UCSD-AML1 (cell line): ENCODE data around the gene LRRC47.
"Not testable (repeated sequence)": the region's sequence is repeated elsewhere in the genome, so short reads cannot be mapped to it uniquely, and the experiment has no call there.

Source experiments
- DNase-seq: peaks from one replicate; lab custom pipeline; 2025; ENCODE audit not compliant: unreplicated experiment; lab: John Stamatoyannopoulos, UW

Gene LRRC47

DNA sequence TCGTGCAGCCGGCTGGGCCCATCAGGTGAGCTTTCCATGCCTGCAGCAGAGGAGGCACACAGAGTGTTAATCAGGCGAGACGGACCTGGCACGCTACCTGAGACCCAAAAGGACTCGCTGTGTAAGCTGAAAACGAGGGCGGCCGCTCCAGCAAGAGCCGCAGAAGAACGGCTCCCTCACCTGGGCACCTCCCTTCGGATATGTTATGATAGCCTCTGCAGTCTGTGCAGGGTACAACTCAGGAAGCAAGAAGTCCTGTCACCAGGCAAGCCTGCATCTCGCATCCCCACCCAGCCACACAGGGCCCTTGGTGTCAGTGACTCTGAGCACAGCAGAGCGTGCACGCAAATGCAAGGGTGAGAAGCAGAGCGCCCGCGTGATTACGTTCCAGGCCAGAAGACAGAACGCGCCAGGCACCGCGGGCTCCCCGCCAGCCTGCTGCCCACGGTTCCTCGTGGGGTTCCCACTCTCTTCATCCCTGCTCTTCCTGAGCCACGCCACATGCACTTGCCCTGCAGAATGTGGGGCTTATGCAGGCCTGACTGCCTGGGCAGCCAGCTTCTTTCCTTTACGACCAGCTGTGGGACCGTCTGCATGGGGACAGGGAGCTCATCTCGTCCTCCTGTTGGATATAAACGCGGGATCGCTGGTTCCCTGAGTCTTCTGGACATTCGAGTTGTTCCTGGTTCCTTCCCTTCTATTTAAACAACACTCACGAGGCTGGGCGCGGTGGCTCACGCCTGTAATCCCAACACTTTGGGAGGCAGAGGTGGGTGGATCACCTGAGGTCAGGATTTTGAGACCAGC, 20.2 kb upstream of the LRRC47 start:
- no peak for DNase-seq

DNA sequence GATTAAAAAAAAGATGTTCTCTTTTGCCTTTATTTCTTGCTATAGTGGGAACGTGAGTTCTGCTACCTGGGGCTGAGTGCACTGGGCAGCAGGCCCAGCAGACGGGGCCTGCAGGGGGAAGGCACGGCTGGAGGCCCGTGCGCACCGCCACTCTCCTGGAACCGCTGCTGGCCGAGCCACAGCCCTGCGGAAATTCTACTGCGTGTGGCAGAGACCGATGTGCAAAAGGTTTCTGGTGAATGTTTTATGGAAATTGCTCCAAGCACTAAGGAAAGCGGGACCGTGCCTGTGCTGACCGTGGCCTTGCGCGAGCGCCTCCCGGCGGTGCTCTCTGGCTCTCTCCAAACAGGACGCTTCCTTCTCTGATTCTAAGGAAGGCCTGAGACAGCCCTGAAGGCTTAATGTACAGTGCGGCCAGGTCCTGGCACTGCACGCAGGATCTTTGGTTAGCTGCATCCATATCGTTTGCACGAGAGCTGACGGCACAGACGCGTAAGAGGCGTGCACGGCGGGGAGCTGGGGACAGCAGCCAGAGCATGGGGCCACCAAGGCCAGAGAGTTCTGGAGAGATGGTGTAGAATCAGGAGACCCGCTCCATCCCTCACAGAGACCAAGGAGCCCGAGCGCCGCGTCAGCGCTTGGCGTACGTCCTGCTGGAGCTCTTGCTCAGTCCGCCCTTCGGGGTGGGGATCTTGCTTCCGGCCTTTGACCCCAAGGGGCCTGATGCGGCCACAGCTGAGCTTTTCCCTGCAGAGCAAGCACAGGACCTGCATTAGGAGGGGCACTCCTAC, 18.7 kb upstream of the LRRC47 start:
- DNase-seq = no peak

DNA sequence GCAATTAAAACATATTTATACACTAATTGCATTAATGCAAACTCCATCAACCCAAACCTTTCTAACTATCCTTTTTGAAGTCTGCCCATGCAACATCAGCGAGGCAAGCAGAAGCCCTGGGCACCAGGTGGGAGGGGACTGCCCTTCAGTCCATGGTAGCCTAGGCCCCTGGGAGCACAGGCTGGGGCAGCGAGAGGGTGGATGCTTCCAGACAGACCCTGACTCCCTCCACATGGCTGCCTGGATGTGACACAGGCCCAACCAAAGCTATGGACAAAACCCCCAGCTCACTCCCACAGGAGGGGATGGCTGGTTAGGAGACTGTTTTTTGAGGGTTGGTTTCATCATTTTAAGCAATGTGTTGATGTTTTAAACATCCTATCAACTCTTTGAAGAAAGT, 17.8 kb upstream of the LRRC47 start:
- DNase-seq = no peak

DNA sequence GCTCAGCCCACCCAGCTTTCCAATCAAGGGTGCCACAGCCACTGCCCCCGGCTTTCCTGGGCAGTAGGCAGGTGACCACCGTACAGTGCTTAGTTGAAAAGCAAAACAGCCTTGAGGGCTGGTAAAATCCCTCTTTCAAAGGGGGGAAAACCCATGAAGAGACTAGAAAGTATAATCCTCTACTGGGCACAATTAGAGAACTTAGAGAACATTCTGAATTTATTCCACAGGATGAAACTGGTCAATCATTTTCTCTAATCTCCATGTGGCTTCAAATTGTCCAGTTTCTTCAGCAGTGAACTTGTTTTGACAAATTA, 15.3 kb upstream of the LRRC47 start:
- no peak for DNase-seq

DNA sequence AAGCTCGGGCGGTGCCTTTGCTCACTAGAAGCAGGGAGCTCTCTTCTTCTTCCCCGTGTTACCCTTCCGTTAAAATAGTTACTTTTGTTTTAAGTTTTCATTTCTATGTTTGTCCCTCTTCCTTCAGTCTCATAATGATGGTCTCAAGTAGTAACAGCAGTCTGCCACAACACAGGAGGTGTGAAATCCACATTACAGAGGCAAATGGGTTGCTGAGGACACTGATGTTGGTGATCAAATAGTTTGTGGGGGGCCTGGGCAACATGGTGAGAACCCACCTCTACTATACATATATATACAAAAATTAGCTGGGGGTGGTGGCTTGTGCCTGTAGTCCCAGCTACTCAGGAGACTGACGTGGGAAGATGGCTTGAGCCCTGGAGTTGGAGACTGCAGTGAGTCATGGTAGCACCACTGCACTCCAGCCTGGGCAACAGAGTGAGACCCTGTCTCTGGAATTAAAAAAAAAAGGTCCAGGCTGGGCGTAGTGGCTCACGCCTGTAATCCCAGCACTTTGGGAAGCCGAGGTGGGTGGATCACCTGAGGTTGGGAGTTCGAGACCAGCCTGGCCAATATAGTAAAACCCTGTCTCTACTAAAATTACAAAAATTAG, 14.0 kb upstream of the LRRC47 start:
- DNase-seq = not testable (repeated sequence)

DNA sequence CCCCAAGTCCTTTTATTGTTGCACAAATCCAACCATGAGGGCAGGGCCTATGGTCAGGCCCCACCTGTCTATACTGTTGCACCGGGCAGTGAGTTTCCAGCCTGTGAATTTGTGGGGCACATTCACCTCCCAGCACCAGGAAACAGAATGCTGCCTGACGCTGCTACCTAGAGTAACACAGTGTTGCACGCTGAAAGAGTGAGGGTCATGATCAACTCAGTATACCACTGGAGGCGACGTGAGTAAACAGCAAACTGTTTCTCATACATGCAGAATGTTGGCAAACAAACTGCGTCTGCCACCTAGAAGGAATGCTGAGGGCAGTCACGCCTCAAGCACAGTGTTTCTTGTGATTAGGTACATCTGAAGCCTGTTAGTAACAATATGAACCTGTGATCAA, 13.4 kb upstream of the LRRC47 start:
- no peak for DNase-seq

DNA sequence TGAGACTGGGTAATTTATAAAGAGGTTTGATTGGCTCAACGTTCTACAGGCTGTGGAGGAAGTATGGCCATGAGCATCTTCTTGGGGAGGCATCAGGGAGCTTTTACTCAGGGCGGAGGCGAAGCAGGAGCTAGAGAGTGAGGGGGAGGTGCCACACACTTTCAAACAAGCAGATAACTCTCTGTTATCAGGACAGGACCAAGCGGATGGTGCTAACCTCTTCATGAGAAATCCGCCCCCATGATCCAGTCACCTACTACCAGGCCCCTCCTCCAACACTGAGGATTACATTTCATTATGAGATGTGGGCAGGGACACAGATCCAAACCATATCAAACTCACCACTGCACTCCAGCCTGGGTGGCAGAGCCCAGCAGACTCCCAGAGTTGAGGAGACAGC, 11.5 kb upstream of the LRRC47 start:
- no peak for DNase-seq

DNA sequence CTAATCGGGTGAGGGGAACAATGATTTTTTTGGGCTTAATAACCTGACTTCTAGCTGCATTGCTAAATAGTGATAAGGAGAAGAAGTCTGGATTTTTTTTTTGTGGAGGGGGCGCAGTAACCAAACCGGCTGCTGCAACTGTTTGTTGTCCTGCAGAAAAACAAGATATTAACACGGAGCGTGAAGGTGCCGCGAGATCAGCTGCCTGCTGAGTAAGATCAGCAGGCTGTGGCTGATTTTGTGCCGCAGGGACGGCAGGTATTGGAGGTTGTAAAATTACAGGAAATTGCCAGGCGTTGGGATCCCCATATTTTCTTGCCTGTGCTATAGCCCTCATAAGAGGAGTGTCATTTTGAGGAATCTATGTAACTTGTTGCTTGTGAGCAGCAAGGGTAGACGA, 8.7 kb upstream of the LRRC47 start:
- no peak for DNase-seq

DNA sequence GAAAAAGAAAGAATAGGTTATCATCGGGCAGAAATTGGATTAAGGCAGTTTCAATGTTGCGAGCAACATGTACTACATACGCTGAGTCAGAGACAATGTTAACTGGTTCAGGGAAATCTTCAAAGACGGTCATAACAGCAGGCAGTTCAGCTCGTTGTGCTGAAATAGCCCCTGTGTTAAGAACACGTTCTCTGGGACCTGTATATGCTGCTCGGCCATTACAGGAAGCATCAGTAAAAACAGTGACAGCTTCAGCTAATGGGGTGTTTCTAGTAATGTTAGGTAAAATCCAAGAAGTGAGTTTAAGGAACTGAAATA, 8.3 kb upstream of the LRRC47 start:
- DNase-seq = not testable (repeated sequence)

DNA sequence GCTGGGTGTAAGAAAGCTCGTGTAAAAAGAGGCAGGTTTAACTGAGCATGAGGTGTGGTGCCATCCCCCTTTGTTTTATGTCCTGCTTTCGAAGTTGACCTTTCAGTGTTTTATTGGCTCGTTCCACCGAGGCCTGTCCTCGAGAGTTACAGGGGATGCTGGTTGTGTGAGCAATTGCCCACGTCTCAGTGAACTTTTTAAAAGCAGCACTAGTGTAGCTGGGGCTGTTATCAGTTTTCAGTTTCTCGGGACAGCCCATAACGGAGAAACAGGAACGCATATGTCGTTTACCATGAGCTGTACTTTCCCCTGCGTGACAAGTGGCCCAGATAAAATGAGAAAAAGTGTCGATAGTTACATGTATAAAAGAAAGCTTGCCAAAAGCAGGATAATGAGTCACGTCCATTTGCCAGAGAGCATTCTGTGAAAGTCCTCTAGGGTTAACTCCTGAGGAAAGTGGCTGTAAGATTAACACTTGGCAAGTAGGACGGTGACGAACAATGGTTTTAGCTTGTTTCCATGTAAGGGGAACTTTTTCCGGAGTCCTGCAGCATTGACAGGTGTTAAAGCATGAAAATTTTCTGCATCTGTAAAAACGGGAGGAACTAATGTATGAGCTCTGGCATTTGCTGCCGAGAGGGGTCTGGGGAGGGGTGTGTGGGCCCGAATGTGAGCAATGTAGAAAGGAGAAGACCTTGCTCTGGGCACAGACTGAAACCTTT, 7.8 kb upstream of the LRRC47 start:
- no peak for DNase-seq

DNA sequence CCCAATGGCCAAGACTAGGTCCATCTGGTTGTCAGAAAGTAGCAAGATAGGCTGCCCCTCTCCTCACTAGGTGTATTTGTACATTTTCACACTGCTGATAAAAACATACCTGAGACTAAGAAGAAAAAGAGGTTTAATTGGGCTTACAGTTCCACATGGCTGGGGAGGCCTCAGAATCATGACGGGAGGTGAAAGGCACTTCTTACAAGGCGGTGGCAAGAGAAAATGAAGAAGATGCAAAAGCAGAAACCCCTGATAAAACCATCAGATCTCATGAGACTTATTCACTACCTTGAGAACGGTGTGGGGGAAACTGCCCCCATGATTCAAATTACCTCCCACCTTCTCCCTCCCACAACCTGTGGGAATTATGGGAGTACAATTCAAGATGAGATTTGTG, 4.5 kb upstream of the LRRC47 start:
- not testable (repeated sequence) for DNase-seq

DNA sequence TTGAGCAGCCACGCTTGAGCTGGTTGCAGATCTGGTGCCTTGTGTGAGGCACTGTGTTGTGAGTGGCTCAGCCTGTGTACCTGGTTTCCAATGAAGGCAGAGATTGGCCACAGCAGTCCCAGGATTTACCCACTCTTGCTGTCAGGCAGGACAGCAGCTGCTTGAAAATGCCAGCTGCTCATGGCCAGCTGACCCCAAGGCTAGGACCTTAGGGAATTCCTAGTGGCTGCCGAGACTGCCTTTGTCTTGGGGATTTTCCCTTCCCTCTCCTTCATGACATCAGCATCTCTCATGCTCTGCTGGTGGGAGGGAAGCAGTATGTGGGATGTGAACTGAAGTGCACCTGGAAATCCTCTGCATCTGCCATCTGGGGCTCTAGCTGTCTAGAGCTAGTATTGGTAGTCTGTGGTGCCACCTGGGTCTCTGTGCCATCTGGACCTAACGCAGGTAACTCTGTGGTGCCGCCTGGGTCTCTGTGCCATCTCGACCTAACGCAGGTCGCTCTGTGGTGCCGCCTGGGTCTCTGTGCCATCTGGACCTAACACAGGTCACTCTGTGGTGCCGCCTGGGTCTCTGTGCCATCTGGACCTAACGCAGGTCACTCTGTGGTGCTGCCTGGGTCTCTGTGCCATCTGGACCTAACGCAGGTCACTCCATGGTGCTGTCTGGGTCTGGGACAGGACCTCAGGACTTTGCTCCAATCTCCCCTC, 3.8 kb upstream of the LRRC47 start:
- no peak for DNase-seq

DNA sequence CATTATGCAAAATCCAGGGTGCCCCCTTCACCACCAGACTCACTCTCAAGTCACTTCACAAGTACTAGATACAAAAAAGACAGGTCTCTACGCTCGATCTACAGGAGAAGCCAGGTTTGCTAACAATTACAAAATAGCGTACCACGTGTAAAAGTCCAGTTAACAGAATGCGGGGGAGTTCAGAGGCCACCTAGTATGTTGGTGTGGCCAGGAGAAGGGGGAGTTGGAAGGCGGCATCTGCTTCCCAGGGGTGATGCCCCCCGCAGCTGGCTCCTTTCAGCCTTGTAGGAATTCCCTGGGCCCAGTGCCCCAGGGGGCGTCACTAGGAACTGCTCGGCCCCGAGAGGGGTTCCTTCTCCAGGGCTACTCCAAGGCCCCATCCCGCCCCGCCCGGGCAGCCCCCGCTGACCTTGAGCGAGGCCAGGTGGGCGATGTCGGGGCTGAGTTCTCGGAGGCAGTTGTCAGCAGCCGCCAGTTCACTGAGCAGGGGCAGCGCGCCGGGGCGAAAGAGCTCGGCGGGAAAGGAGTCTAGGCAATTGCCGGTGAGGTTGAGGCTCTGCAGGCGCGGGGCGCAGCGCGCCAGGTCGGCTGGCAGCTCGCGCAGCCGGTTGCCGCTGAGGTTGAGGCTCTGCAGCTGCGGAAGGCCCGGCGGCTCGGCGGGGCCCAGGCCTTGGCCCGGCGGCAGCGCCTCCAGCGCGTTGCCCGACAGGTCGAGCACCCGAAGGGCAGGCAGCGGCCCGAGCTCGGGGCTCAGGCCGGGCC, 664 bp downstream of the LRRC47 start:
- no peak for DNase-seq

DNA sequence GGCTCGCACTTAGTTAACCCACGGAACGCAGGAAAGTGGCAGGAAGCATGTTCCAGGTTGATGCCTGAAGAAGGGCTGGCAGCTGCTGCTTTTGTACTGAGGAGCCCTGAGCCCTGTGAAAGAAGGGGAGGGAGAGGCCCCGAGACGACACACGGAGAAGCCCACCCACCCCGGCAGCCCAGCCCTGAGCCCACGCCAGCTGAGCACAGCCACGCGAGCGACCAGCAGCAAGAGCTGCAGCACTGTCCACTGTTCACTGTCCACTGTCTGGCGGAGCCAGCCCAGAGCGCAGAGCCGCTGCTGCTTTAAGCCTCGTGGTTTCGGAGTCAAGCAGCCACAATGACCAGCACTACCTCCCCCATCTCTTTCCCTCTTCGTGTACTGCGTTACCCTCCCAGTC, 5.3 kb downstream of the LRRC47 start:
- DNase-seq = no peak

DNA sequence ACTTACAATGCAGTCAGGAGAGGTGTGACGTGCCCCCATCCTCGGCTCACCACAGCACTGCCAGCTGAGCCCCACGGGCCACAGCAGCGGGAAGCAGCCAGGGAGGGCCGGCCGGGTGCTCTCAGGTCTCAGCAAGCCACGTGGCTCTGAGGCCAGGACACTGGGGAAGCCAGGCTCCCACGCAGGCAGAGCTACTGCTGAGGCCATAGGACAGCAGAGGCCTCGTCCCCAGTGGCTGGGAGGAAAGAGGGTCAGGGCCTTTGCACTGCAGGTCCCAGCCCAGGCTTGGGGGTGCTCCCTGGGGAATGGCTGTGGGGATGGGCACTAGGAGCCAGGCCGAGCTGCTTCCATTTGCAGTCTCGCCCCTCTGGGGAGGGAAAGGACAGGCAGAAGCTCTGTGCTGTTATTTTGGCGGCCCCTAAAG, 5.8 kb downstream of the LRRC47 start:
- DNase-seq = no peak

DNA sequence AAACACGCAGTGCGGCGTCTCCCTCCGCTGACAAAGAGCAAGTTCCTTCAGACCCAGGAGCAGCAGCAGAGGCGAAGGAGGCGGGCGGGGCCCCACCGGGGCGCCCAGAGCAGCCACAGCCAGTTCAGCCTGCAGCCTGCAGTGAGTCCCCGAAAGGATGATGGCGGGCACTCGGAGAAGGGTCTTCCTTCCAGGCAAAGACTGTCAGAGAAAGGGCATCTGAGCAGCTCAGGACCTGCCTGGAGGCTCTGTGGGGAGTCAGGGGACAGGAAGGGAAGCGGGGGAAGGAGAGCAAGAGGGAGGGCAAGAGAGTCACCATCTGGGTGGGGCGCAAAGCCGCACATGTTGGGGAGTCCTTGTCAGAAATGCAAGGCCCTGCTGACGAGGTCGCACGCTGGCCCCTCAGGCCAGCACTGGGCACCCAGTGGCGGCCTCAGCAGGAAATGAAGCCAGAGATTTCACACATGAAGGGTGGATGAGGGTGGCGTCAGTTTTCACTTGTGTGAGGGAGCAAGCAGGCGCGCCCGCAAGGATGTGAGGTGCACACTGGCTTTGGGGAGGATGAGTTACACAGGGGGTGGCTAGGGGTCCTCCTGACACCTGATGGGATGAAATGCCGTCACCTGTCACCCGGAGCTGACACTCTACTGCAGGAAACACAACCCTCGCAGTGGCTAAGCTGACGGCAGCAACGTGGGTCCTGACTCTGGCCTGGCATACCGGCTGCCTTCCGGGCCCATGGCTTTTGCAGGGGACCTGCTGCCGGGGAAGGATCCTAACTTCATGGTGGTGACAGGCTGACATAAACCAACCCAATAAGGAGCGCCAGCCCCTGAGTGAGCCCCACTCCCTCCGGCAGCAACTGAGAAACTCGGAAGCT, 6.6 kb downstream of the LRRC47 start:
- DNase-seq = no peak

DNA sequence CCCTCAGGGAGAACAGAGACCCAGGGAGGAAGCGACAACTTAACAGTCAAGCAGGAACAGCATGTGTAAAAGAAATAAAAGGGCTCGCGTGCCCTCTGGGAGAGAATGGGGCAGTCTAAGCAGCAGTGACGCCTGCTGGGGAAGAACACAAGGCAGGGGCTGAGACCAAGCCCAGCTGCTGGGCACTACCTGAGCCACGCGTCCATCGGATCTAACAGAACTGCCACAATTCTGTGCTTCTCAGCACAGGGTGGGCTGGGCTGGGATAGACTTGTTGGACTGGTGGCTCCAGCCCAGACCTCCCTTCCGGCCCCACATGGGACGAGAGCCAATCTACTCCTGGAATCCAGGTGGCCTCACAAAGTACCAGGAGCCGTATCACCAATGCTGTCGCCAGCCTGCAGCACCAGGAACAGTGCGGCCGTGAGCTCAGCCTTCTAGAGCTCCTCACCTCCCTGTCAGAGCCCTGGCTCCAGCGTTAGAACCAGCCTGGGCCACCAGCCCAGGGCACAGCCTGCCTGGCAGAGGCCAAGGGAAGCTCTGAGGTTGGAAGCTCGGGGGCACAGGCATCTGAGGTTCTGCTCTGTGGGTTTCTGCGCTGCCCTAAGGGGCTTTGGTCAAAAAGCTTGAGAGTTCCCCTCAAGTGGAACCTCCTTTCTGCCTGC, 7.4 kb downstream of the LRRC47 start:
- no peak for DNase-seq

DNA sequence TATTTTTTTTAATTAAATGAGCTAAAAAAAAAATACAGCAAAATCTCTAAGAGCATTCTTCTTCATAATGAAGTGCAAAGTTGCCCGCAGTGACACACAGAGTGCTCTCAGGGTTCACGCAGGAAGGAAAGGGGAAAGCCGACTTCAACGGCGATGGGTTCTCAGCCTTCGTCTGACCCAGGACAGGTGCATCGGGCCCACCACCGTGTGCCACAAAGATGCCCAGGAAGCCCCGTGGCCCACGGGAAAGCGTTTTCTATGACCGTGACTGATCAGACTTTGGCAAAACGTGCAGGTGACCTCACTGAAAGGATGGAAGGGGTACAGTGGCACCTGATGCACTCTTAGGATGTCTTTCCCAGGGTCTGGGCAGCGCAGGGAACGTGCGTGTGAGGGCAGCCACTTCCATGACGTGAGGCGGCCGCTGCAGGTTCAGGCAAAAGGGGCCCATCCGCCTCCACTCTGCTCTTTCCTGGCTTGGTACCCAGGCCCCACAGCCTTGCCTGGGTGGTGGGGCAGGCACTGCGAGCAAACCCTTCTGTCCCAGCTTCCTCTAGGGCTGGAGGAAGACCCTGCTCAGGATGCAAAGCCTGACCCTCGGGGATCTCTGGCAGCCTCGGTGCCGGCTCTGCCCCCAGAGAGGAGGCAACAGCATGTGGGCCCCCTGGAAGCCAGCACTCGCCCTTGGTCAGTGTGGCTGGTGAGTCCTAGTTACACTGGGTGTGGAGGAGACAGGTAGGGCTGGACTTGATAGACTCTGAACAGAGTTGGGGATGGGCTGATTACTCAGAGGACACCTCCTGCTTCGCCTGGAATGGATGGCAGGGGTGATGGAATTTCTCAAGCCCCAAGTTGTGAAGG, 8.3 kb downstream of the LRRC47 start:
- no peak for DNase-seq
